Peyer's patch (tissue), 4 donors: ENCODE measurements around the gene SF3B6. TPM values are rescaled to one million over a fixed set of nuclear protein-coding genes. Genes with fewer than 3 reads are reported as not detected.
"Not testable (repeated sequence)": the region's sequence is repeated elsewhere in the genome, so short reads cannot be mapped to it uniquely, and the experiment has no call there.

Experiments
- DNase-seq, 3 donors: peaks; one replicate each; pipeline ENCODE4 v3.0.0-alpha.2; 2017 to 2019
- H3K27ac ChIP-seq, 4 donors: fragments of 200-600 bp; sonication (generic); one replicate each; pipeline ENCODE4 v1.5.1; 2016 to 2019
- H3K27me3 ChIP-seq, 2 donors: fragments of 200-600 bp; sonication (generic); one replicate each; pipeline ENCODE4 v1.5.1; 2019
- H3K36me3 ChIP-seq, 3 donors: fragments of 200-600 bp; sonication (generic); one replicate each; pipeline ENCODE4 v1.5.1; 2016 to 2019
- H3K4me1 ChIP-seq, 4 donors: fragments of 200-600 bp; sonication (generic); one replicate each; pipeline ENCODE4 v1.5.1; 2016 to 2019
- H3K4me3 ChIP-seq, 4 donors: fragments of 200-600 bp; sonication (generic); 1 replicate in 3 of 4; 2 replicates in 1 of 4; pipeline ENCODE4 v1.5.1; 2016 to 2019; ENCODE audit warnings: mild to moderate bottlenecking in 1 of 4
- H3K9me3 ChIP-seq, 4 donors: fragments of 200-600 bp; sonication (generic); one replicate each; pipeline ENCODE4 v1.5.1; 2016 to 2019; ENCODE audit warnings: mild to moderate bottlenecking in 1 of 4
- CTCF ChIP-seq, 6 experiments: fragments of 450-650 bp in 4 of 6; fragments of 200-600 bp in 2 of 6; sonication (generic) in 1 of 6; IDR thresholded peaks; one replicate each; pipeline ENCODE4 v1.5.1; 2017 to 2019; ENCODE audit warnings: antibody characterized with exemption in 6 of 6, mild to moderate bottlenecking in 3 of 6, moderate library complexity in 1 of 6
- POLR2A ChIP-seq, 2 donors: fragments of 450-650 bp; IDR thresholded peaks; one replicate each; pipeline ENCODE4 v1.5.1; 2017; ENCODE audit warnings: antibody characterized with exemption in 2 of 2, mild to moderate bottlenecking in 2 of 2, moderate library complexity in 2 of 2
- total RNA-seq, 4 donors: library from RNA; depleted of rRNA; stranded (reverse); fragments of >200 nt; gene quantifications; one replicate each; pipeline ENCODE4 v1.1.0, GENCODE V29; 2016

The SF3B6 gene
- total RNA-seq, 4 donors from 2014 or later, result 75.9 to 138 (median 91.9) TPM

GRCh38 chr2:24110660-24111303 is 34.7 kb upstream of the SF3B6 start:
- DNase-seq, result no peak
- Histone ChIP-seq H3K4me1 (no peaks in the 10 kb centered on the region), H3K27me3 (no peaks in the 10 kb centered on the region), H3K9me3 (no peaks in the 10 kb centered on the region), H3K36me3 (no peaks in the 10 kb centered on the region), H3K4me3 (no peak overlapping the region), H3K27ac (no peak overlapping the region)
- TF ChIP-seq CTCF (IDR thresholded peaks at IDR 0.05), result no peak
- no peak for TF ChIP-seq POLR2A (IDR thresholded peaks at IDR 0.05)

- H3K4me3 ChIP-seq, H3K9me3 ChIP-seq, H3K27ac ChIP-seq, H3K36me3 ChIP-seq, H3K4me1 ChIP-seq, H3K27me3 ChIP-seq, DNase-seq: not testable (repeated sequence)
These were observed 33.3 kb upstream of the SF3B6 start for GRCh38 chr2:24109431-24109830.

- Histone ChIP-seq H3K4me1 (no peaks in the 10 kb centered on the region), H3K36me3 (peaks cover 0 to 4% (median 0%) of the 10 kb centered on the region in 3 donors), H3K9me3 (no peaks in the 10 kb centered on the region), H3K4me3 (no peak overlapping the region), H3K27ac (no peak overlapping the region), H3K27me3 (no peaks in the 10 kb centered on the region)
- no peak for DNase-seq
- no peak for TF ChIP-seq CTCF (IDR thresholded peaks at IDR 0.05)
- no peak for TF ChIP-seq POLR2A (IDR thresholded peaks at IDR 0.05)
These were observed 31.2 kb upstream of the SF3B6 start for GRCh38 chr2:24107336-24107735.

DNA sequence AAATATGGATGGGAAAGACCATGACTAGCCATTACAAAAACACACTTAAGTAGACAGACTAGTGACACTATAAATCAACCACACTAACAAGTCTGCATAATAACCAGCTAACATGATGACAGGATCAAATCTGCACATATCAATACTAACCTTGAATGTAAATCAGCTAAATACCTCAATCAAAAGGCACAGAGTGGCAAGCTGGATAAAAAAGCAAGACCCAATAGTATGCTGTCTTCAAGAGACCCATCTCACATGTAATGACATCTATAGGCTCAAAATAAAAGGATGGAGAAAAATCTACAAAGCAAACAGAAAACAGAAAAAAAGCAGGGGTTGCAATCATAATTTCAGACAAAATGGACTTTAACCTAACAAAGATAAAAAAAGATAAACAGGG is 30.7 kb upstream of the SF3B6 start:
- Histone ChIP-seq H3K36me3 (peaks cover 0 to 4% (median 0%) of the 10 kb centered on the region in 3 donors), H3K4me1 (no peaks in the 10 kb centered on the region), H3K27ac (no peak overlapping the region), H3K27me3 (no peaks in the 10 kb centered on the region), H3K4me3 (no peak overlapping the region), H3K9me3 (no peaks in the 10 kb centered on the region)
- no peak for DNase-seq
- TF ChIP-seq CTCF (IDR thresholded peaks at IDR 0.05), result no peak
- TF ChIP-seq POLR2A (IDR thresholded peaks at IDR 0.05), result no peak

GRCh38 chr2:24105816-24106215 is 29.7 kb upstream of the SF3B6 start:
- Histone ChIP-seq H3K4me3 (no peak overlapping the region), H3K27me3 (no peaks in the 10 kb centered on the region), H3K4me1 (no peaks in the 10 kb centered on the region), H3K9me3 (no peaks in the 10 kb centered on the region), H3K27ac (no peak overlapping the region), H3K36me3 (peaks cover 0 to 4% (median 0%) of the 10 kb centered on the region in 3 donors)
- TF ChIP-seq CTCF (IDR thresholded peaks at IDR 0.05) (no peak), POLR2A (IDR thresholded peaks at IDR 0.05) (no peak)
- no peak for DNase-seq

DNA sequence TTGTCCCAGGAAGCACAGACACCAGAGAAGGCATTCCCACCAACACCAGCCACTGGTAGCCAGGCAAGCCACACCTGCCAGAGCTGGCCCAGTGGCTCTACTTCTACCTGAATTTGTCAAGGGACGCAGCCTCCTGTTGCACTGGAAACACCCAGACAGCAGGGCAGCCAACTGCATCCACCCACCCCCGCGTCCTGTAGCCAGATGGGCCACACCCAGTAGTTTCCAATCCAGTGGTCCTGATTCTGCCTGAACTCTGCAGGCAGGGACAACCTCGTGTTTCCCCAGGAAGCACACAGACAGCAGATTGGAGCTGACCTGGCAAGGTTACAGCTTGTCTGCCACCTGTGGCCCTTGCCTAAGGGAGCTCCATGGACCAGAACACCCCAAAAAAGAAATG is 28.8 kb upstream of the SF3B6 start:
- TF ChIP-seq POLR2A (IDR thresholded peaks at IDR 0.05) (no peak), CTCF (IDR thresholded peaks at IDR 0.05) (no peak)
- Histone ChIP-seq H3K4me3 (no peak overlapping the region), H3K9me3 (no peaks in the 10 kb centered on the region), H3K36me3 (peaks cover 0 to 4% (median 0%) of the 10 kb centered on the region in 3 donors), H3K27me3 (no peaks in the 10 kb centered on the region), H3K4me1 (no peaks in the 10 kb centered on the region), H3K27ac (no peak overlapping the region)
- DNase-seq, result no peak
